ENCODE measurements around the gene EVA1C. TPM values are rescaled to one million over a fixed set of nuclear protein-coding genes. Genes with fewer than 3 reads are reported as not detected.
"Not testable (repeated sequence)": the region's sequence is repeated elsewhere in the genome, so short reads cannot be mapped to it uniquely, and the experiment has no call there.

The EVA1C gene
- total and polyA plus RNA-seq, 10 of the 15 experiments (the other 5 are each of a cell fraction or from before 2014, with no cell fraction given): 0.13 to 0.56 (median 0.34) TPM; not detected in 7

GRCh38 chr21:32450881-32451701, 38.6 kb downstream of the EVA1C start:
- H3K79me2 ChIP-seq (ENCODE audit: control insufficient read depth, insufficient read depth, low read length); RAD21 ChIA-PET (ENCODE audit: unreplicated experiment); H3K27ac ChIP-seq (ENCODE audit: control insufficient read depth, insufficient read depth); ATAC-seq; DNase-seq (ENCODE audit: low read depth, low spot score); H3K4me2 ChIP-seq (ENCODE audit: control insufficient read depth, insufficient read depth); H2AFZ ChIP-seq (ENCODE audit: control insufficient read depth, low read depth, low read length); FAIRE-seq; H3K27me3 ChIP-seq (replicated peaks in 1 of 2; ENCODE audit: control insufficient read depth in 2 of 2, insufficient read depth in 2 of 2, low read length in 1 of 2); BruUV-seq (replicated peaks); SMC1A ChIA-PET (ENCODE audit: uncharacterized antibody, unreplicated experiment); H3K36me3 ChIP-seq (ENCODE audit: control insufficient read depth in 2 of 2, insufficient read depth in 2 of 2, low read length in 1 of 2); CTCF ChIA-PET; POLR2A ChIA-PET; H3K4me3 ChIP-seq; H4K20me1 ChIP-seq (ENCODE audit: control insufficient read depth, insufficient read depth); H3K9ac ChIP-seq (ENCODE audit: control insufficient read depth, insufficient read depth, low read length); intact Hi-C loops (cut with micrococcal nuclease; ENCODE audit: unreplicated experiment); in situ Hi-C loops (cut with MboI); H3K9me3 ChIP-seq (replicated peaks; ENCODE audit: control insufficient read depth, insufficient read depth, low read length); H3K4me1 ChIP-seq (ENCODE audit: control insufficient read depth, insufficient read depth, low read length): not testable (repeated sequence)
- WGBS (ENCODE audit: insufficient coverage, insufficient replicate concordance, low lambda C conversion rate, missing lambda C conversion rate): 40% methylated on average over 14 of the region's 14 CpGs

GRCh38 chr21:32452191-32452590, 39.7 kb downstream of the EVA1C start:
- H3K27me3 ChIP-seq (replicated peaks in 1 of 2; ENCODE audit: control insufficient read depth in 2 of 2, insufficient read depth in 2 of 2, low read length in 1 of 2); H3K36me3 ChIP-seq (ENCODE audit: control insufficient read depth in 2 of 2, insufficient read depth in 2 of 2, low read length in 1 of 2); H3K9ac ChIP-seq (ENCODE audit: control insufficient read depth, insufficient read depth, low read length); FAIRE-seq; H2AFZ ChIP-seq (ENCODE audit: control insufficient read depth, low read depth, low read length); H3K4me3 ChIP-seq; BruUV-seq (replicated peaks); DNase-seq (ENCODE audit: low read depth, low spot score); H3K4me2 ChIP-seq (ENCODE audit: control insufficient read depth, insufficient read depth); intact Hi-C loops (cut with micrococcal nuclease; ENCODE audit: unreplicated experiment); H3K27ac ChIP-seq (ENCODE audit: control insufficient read depth, insufficient read depth); in situ Hi-C loops (cut with MboI); POLR2A ChIA-PET; H3K4me1 ChIP-seq (ENCODE audit: control insufficient read depth, insufficient read depth, low read length); H3K79me2 ChIP-seq (ENCODE audit: control insufficient read depth, insufficient read depth, low read length); H3K9me3 ChIP-seq (replicated peaks; ENCODE audit: control insufficient read depth, insufficient read depth, low read length); CTCF ChIA-PET; SMC1A ChIA-PET (ENCODE audit: uncharacterized antibody, unreplicated experiment); RAD21 ChIA-PET (ENCODE audit: unreplicated experiment); ATAC-seq; H4K20me1 ChIP-seq (ENCODE audit: control insufficient read depth, insufficient read depth): not testable (repeated sequence)
- 12% methylated on average over 8 of the region's 8 CpGs for WGBS (ENCODE audit: insufficient coverage, insufficient replicate concordance, low lambda C conversion rate, missing lambda C conversion rate)
